Measurements from ENCODE around the gene SUPV3L1.

GRCh38 chr10:69234447-69234846, 54.4 kb downstream of the SUPV3L1 start:
- TF ChIP-seq CTCF (IDR thresholded peaks at IDR 0.05; ENCODE audit: insufficient read depth, low read length, poor library complexity, severe bottlenecking) (no peak), EZH2phosphoT487 (conservative IDR thresholded peaks at IDR 0.05; ENCODE audit: low read length) (no peak)
